ENCODE measurements around the gene SNX21. TPM values are rescaled to one million over a fixed set of nuclear protein-coding genes. Genes with fewer than 3 reads are reported as not detected.

Gene SNX21
- polyA plus RNA-seq, 2 of the 4 experiments (the other 2 are of a cell fraction), result 4.0 to 7.0 TPM

DNA sequence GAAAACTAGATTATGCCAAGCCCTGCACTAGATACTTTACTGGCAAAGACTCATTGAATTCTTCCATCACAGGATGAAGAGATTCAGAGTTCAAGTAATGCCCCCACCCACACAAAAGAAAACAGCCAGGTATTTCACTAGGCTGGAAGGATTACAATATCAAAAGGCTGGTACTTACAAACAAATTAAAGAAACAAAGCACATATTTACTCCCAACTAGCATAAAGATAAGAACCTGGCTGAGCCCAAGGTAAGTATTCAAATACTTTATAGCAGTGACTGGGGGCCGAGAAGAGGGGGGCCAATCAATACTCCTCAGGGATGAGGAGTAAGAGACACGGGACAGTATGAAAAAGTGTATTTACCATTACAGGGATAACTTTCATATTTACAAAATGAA is 19.9 kb downstream of the SNX21 start:
- POLR2A ChIA-PET, result no interaction called here
- CTCF ChIA-PET, result interaction anchor here (1.4 kb wide), 1 partner anchor 28 kb away, joined by 4 read pairs; the partner anchor contains the start of gene ZSWIM1
- no peak overlapping the region for H3K27ac ChIP-seq
- no peak for ATAC-seq
- 80% methylated on average over 2 of the region's 2 CpGs for WGBS (ENCODE audit: missing lambda C conversion rate)
- no peak for DNase-seq (ENCODE audit: low read depth in 1 of 2, low spot score in 1 of 2)
- H3K4me1 ChIP-seq, result peaks cover 14% of the 10 kb centered on the region; the same call in 2 of the 3 replicates
- H3K4me2 ChIP-seq, result no peak overlapping the region
- H3K4me3 ChIP-seq, result no peak overlapping the region
- TF ChIP-seq TFCP2L1 (CRISPR knock-in tag; IDR thresholded peaks at IDR 0.05) (no peak), JUNB (IDR thresholded peaks at IDR 0.05) (no peak), CHD4 (IDR thresholded peaks at IDR 0.05; ENCODE audit: borderline replicate concordance) (no peak), MAZ (IDR thresholded peaks at IDR 0.05; ENCODE audit: borderline replicate concordance, low read depth, low read length) (no peak), HOXA7 (CRISPR knock-in tag; IDR thresholded peaks at IDR 0.05) (no peak), NFE2L2 (conservative IDR thresholded peaks at IDR 0.05; ENCODE audit: low read length) (no peak)
- H3K9me3 ChIP-seq, result no peaks in the 10 kb centered on the region
- no peak for FAIRE-seq

- ChIA-PET POLR2A (no interaction called here), CTCF (interaction anchor here (1.0 to 2.5 kb wide), 4 partner anchors 10 to 58 kb away, joined by 4 to 9 read pairs (median 8); no protein-coding TSS in a partner anchor)
- H3K4me3 ChIP-seq, result peak within 1 kb of the TSS; percentile 63
- WGBS (ENCODE audit: missing lambda C conversion rate), result 6% methylated on average over 33 of the region's 36 CpGs
- H3K27ac ChIP-seq, result peak within 1 kb of the TSS; percentile 74 to 86
- DNase-seq (ENCODE audit: low read depth in 1 of 2, low spot score in 1 of 2), result peak; percentile 100
- no peak for FAIRE-seq
- peaks cover 22% of the 10 kb centered on the region; the same call in 2 of the 3 replicates for H3K4me1 ChIP-seq
- peak; percentile 100 for ATAC-seq
- H3K4me2 ChIP-seq, result peak within 1 kb of the TSS; percentile 95
- H3K9me3 ChIP-seq, result no peaks in the 10 kb centered on the region
- TF ChIP-seq ZC3H11A (IDR thresholded peaks at IDR 0.05) (no peak), NFE2L2 (conservative IDR thresholded peaks at IDR 0.05; ENCODE audit: low read length) (no peak), FOXS1 (CRISPR knock-in tag; IDR thresholded peaks at IDR 0.05) (no peak), TFCP2L1 (CRISPR knock-in tag; IDR thresholded peaks at IDR 0.05) (no peak), MAFK (IDR thresholded peaks at IDR 0.05; ENCODE audit: partially characterized antibody) (peak; percentile 15), CTCF (IDR thresholded peaks at IDR 0.05) (no peak), SREBF2 (IDR thresholded peaks at IDR 0.05) (no peak), KDM1A (IDR thresholded peaks at IDR 0.05; ENCODE audit: low read depth) (no peak), JUN (IDR thresholded peaks at IDR 0.05) (peak; percentile 8 to 42; a peak in 1 of 5 replicates), POLR2A (IDR thresholded peaks at IDR 0.05; ENCODE audit: low read length) (peak; percentile 70), ESRRA (IDR thresholded peaks at IDR 0.05; ENCODE audit: borderline replicate concordance, low read length) (no peak), HOXB13 (CRISPR knock-in tag; IDR thresholded peaks at IDR 0.05; ENCODE audit: low read depth) (no peak), CHD2 (IDR thresholded peaks at IDR 0.05; ENCODE audit: low read length, partially characterized antibody) (peak; percentile 53), MYC (IDR thresholded peaks at IDR 0.05; ENCODE audit: borderline replicate concordance, low read length) (no peak), RCOR1 (IDR thresholded peaks at IDR 0.05; ENCODE audit: low read depth, low read length) (no peak), RFX5 (IDR thresholded peaks at IDR 0.05) (peak; percentile 19; the same call in 1 of the 2 replicates), KDM5A (IDR thresholded peaks at IDR 0.05) (0 out of 2 replicates have a peak, but pooled peaks have one; percentile 22), ATOH8 (CRISPR knock-in tag; IDR thresholded peaks at IDR 0.05; ENCODE audit: low read depth) (no peak)
- TF ChIP-seq, protein P1, sequence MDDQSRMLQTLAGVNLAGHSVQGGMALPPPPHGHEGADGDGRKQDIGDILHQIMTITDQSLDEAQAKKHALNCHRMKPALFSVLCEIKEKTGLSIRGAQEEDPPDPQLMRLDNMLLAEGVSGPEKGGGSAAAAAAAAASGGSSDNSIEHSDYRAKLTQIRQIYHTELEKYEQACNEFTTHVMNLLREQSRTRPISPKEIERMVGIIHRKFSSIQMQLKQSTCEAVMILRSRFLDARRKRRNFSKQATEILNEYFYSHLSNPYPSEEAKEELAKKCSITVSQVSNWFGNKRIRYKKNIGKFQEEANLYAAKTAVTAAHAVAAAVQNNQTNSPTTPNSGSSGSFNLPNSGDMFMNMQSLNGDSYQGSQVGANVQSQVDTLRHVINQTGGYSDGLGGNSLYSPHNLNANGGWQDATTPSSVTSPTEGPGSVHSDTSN (IDR thresholded peaks at IDR 0.05), result peak; percentile 100
- TF ChIP-seq, protein P2, sequence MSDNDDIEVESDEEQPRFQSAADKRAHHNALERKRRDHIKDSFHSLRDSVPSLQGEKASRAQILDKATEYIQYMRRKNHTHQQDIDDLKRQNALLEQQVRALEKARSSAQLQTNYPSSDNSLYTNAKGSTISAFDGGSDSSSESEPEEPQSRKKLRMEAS (IDR thresholded peaks at IDR 0.05), result peak; percentile 50; the same call in 1 of the 2 replicates
- TF ChIP-seq, protein P3, sequence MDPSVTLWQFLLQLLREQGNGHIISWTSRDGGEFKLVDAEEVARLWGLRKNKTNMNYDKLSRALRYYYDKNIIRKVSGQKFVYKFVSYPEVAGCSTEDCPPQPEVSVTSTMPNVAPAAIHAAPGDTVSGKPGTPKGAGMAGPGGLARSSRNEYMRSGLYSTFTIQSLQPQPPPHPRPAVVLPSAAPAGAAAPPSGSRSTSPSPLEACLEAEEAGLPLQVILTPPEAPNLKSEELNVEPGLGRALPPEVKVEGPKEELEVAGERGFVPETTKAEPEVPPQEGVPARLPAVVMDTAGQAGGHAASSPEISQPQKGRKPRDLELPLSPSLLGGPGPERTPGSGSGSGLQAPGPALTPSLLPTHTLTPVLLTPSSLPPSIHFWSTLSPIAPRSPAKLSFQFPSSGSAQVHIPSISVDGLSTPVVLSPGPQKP (IDR thresholded peaks at IDR 0.05; ENCODE audit: low read depth, low read length), result no peak
- TF ChIP-seq, protein P4, sequence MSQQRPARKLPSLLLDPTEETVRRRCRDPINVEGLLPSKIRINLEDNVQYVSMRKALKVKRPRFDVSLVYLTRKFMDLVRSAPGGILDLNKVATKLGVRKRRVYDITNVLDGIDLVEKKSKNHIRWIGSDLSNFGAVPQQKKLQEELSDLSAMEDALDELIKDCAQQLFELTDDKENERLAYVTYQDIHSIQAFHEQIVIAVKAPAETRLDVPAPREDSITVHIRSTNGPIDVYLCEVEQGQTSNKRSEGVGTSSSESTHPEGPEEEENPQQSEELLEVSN (IDR thresholded peaks at IDR 0.05; ENCODE audit: borderline replicate concordance, low read depth), result no peak
- TF ChIP-seq, protein P5, sequence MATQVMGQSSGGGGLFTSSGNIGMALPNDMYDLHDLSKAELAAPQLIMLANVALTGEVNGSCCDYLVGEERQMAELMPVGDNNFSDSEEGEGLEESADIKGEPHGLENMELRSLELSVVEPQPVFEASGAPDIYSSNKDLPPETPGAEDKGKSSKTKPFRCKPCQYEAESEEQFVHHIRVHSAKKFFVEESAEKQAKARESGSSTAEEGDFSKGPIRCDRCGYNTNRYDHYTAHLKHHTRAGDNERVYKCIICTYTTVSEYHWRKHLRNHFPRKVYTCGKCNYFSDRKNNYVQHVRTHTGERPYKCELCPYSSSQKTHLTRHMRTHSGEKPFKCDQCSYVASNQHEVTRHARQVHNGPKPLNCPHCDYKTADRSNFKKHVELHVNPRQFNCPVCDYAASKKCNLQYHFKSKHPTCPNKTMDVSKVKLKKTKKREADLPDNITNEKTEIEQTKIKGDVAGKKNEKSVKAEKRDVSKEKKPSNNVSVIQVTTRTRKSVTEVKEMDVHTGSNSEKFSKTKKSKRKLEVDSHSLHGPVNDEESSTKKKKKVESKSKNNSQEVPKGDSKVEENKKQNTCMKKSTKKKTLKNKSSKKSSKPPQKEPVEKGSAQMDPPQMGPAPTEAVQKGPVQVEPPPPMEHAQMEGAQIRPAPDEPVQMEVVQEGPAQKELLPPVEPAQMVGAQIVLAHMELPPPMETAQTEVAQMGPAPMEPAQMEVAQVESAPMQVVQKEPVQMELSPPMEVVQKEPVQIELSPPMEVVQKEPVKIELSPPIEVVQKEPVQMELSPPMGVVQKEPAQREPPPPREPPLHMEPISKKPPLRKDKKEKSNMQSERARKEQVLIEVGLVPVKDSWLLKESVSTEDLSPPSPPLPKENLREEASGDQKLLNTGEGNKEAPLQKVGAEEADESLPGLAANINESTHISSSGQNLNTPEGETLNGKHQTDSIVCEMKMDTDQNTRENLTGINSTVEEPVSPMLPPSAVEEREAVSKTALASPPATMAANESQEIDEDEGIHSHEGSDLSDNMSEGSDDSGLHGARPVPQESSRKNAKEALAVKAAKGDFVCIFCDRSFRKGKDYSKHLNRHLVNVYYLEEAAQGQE (IDR thresholded peaks at IDR 0.05), result no peak
Observed at GRCh38 chr20:45857114-45857881, 23.7 kb downstream of the SNX21 start, which contains the start of the genes ACOT8 and ZSWIM3. ACOT8 (minus strand) TSS chr20:45857392; CDS start chr20:45857315, 77 bp downstream. ZSWIM3 (plus strand) TSS chr20:45857614; CDS start chr20:45857826, 212 bp downstream.

Measured in A549 (cell line).